WERI-Rb-1 (cell line): ENCODE data around the gene PTPN23.

Experiments
- DNase-seq: peaks from one replicate; pipeline ENCODE4 v3.0.0-alpha.2; 2020
- H3K27ac ChIP-seq: fragments of 250-450 bp; sonication (Bioruptor Pico); 2 replicates; pipeline ENCODE4 v1.5.1; 2020; ENCODE audit warnings: mild to moderate bottlenecking, moderate library complexity
- H3K27me3 ChIP-seq: fragments of 250-450 bp; sonication (Bioruptor Pico); 2 replicates; pipeline ENCODE4 v1.5.1; 2021; ENCODE audit warnings: mild to moderate bottlenecking, low read depth, moderate library complexity; ENCODE audit not compliant: insufficient read depth, severe bottlenecking
- H3K36me3 ChIP-seq: fragments of 250-450 bp; sonication (Bioruptor Pico); 2 replicates; pipeline ENCODE4 v1.5.1; 2020; ENCODE audit warnings: mild to moderate bottlenecking, moderate library complexity
- H3K4me3 ChIP-seq: 2 replicates; pipeline ENCODE4 v1.5.1; 2011; ENCODE audit warnings: low read depth, mild to moderate bottlenecking, control low read depth, low read length
- H3K9me3 ChIP-seq: fragments of 250-450 bp; sonication (Bioruptor Pico); 2 replicates; pipeline ENCODE4 v1.5.1; 2021; ENCODE audit warnings: mild to moderate bottlenecking, moderate library complexity; ENCODE audit not compliant: severe bottlenecking
- CTCF ChIP-seq: IDR thresholded peaks from 2 replicates; pipeline ENCODE4 v1.5.1; 2011; ENCODE audit warnings: low read depth, mild to moderate bottlenecking, control low read depth, inconsistent platforms, low read length

PTPN23 gene

GRCh38 chr3:47436180-47436579, 55.4 kb downstream of the PTPN23 start:
- no peak overlapping the region for H3K4me3 ChIP-seq
- no peak for DNase-seq
- H3K36me3 ChIP-seq = peaks cover 55% of the 10 kb centered on the region
- no peaks in the 10 kb centered on the region for H3K9me3 ChIP-seq
- H3K27ac ChIP-seq = no peak overlapping the region
- no peak for TF ChIP-seq CTCF
- no peaks in the 10 kb centered on the region for H3K27me3 ChIP-seq

- Histone ChIP-seq H3K27ac (no peak overlapping the region), H3K4me3 (no peak overlapping the region), H3K27me3 (no peaks in the 10 kb centered on the region), H3K9me3 (no peaks in the 10 kb centered on the region), H3K36me3 (peaks cover 38% of the 10 kb centered on the region)
- no peak for DNase-seq
- peak; percentile 60 for TF ChIP-seq CTCF
Measured at GRCh38 chr3:47440131-47440530, 59.3 kb downstream of the PTPN23 start.

- Histone ChIP-seq H3K27me3 (no peaks in the 10 kb centered on the region), H3K4me3 (no peak overlapping the region), H3K27ac (no peak overlapping the region), H3K9me3 (no peaks in the 10 kb centered on the region), H3K36me3 (peaks cover 38% of the 10 kb centered on the region)
- no peak for TF ChIP-seq CTCF
- no peak for DNase-seq
Measured at GRCh38 chr3:47441796-47442551, 61.2 kb downstream of the PTPN23 start.

- Histone ChIP-seq H3K9me3 (no peaks in the 10 kb centered on the region), H3K4me3 (no peak overlapping the region), H3K27ac (no peak overlapping the region), H3K27me3 (no peaks in the 10 kb centered on the region), H3K36me3 (peaks cover 29% of the 10 kb centered on the region)
- no peak for TF ChIP-seq CTCF
- peak; percentile 45 for DNase-seq
Measured at GRCh38 chr3:47443611-47443995, 62.8 kb downstream of the PTPN23 start.

- H3K4me3 ChIP-seq = no peak overlapping the region
- no peak for TF ChIP-seq CTCF
- H3K9me3 ChIP-seq = no peaks in the 10 kb centered on the region
- H3K36me3 ChIP-seq = peaks cover 26% of the 10 kb centered on the region
- H3K27me3 ChIP-seq = no peaks in the 10 kb centered on the region
- H3K27ac ChIP-seq = no peak overlapping the region
- no peak for DNase-seq
Measured at GRCh38 chr3:47444103-47444502, 63.3 kb downstream of the PTPN23 start.
